Ureter (tissue), 1 donor: ENCODE data around the gene TBC1D14. TPM values are rescaled to one million over a fixed set of nuclear protein-coding genes. Genes with fewer than 3 reads are reported as not detected.
"Not testable (repeated sequence)": the region's sequence is repeated elsewhere in the genome, so short reads cannot be mapped to it uniquely, and the experiment has no call there.

Experiments
- DNase-seq: peaks from one replicate; pipeline ENCODE4 v3.0.0-alpha.2; 2020; ENCODE audit warnings: low spot score
- total RNA-seq: library from RNA; stranded (reverse); gene quantifications from one replicate; pipeline ENCODE4 v1.2.4, GENCODE V29; 2023
- donor health status: DM: yes; HTN: yes; CAD: no.

Gene TBC1D14
- total RNA-seq, 1 donor from 2014 or later: 44.8 TPM

GRCh38 chr4:6909970-6910339, 329 bp downstream of the TBC1D14 start:
- DNase-seq: no peak

GRCh38 chr4:6910340-6910959, 824 bp downstream of the TBC1D14 start:
- no peak for DNase-seq

GRCh38 chr4:6910960-6911874, 1.6 kb downstream of the TBC1D14 start:
- no peak for DNase-seq

GRCh38 chr4:6911917-6912316, 2.3 kb downstream of the TBC1D14 start:
- not testable (repeated sequence) for DNase-seq

GRCh38 chr4:6912441-6912840, 2.8 kb downstream of the TBC1D14 start:
- DNase-seq: no peak

- no peak for DNase-seq
These were observed 3.8 kb downstream of the TBC1D14 start for GRCh38 chr4:6913350-6913905.

GRCh38 chr4:6914448-6914847, 4.8 kb downstream of the TBC1D14 start:
- DNase-seq: no peak

GRCh38 chr4:6915041-6916005, 5.7 kb downstream of the TBC1D14 start:
- DNase-seq: no peak

- no peak for DNase-seq
These were observed 6.5 kb downstream of the TBC1D14 start for GRCh38 chr4:6916069-6916586.

GRCh38 chr4:6916587-6917460, 7.2 kb downstream of the TBC1D14 start:
- peak; percentile 73 for DNase-seq

GRCh38 chr4:6917461-6918271, 8.0 kb downstream of the TBC1D14 start:
- peak; percentile 87 for DNase-seq

GRCh38 chr4:6918338-6918737, 8.7 kb downstream of the TBC1D14 start:
- no peak for DNase-seq

GRCh38 chr4:6920171-6920570, 10.5 kb downstream of the TBC1D14 start:
- DNase-seq: no peak

GRCh38 chr4:6923507-6923906, 13.9 kb downstream of the TBC1D14 start:
- no peak for DNase-seq

- no peak for DNase-seq
These were observed 14.7 kb downstream of the TBC1D14 start for GRCh38 chr4:6924361-6924779.

GRCh38 chr4:6925357-6925836, 15.8 kb downstream of the TBC1D14 start:
- no peak for DNase-seq

- DNase-seq: no peak
These were observed 16.5 kb downstream of the TBC1D14 start for GRCh38 chr4:6926081-6926480.

GRCh38 chr4:6926681-6927478, 17.3 kb downstream of the TBC1D14 start:
- no peak for DNase-seq

GRCh38 chr4:6928081-6928480, 18.5 kb downstream of the TBC1D14 start:
- no peak for DNase-seq
